B cell (primary cell): ENCODE data around the gene ADAMTS14.

Experiments used
- EZH2 ChIP-seq: IDR thresholded peaks from 2 replicates; pipeline ENCODE4 v1.6.1; 2012; ENCODE audit warnings: borderline replicate concordance, low read depth, mild to moderate bottlenecking, moderate library complexity, low read length; ENCODE audit not compliant: insufficient read depth, poor library complexity, severe bottlenecking
- TF ChIP-seq, protein P1 (sequence below): fragments of 200-600 bp; IDR thresholded peaks from one replicate; pipeline ENCODE4 v1.8.0; 2022; ENCODE audit warnings: antibody characterized with exemption, mild to moderate bottlenecking

DNA sequence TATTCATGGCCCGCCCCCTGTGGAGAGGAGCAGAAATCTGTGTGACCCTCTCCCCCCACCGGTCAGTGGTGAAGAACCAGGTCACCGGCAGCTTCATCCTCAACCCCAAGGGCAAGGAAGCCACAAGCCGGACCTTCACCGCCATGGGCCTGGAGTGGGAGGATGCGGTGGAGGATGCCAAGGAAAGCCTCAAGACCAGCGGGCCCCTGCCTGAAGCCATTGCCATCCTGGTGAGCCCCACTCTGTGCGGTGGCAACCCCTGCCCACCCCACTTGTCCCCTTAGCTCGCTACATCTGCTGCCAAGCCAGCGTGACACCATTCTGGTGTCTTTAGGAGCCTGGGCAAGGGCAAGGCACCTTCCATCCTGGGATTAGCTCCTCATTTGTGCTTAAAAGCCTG, 77.5 kb downstream of the ADAMTS14 start:
- TF ChIP-seq, protein P1, sequence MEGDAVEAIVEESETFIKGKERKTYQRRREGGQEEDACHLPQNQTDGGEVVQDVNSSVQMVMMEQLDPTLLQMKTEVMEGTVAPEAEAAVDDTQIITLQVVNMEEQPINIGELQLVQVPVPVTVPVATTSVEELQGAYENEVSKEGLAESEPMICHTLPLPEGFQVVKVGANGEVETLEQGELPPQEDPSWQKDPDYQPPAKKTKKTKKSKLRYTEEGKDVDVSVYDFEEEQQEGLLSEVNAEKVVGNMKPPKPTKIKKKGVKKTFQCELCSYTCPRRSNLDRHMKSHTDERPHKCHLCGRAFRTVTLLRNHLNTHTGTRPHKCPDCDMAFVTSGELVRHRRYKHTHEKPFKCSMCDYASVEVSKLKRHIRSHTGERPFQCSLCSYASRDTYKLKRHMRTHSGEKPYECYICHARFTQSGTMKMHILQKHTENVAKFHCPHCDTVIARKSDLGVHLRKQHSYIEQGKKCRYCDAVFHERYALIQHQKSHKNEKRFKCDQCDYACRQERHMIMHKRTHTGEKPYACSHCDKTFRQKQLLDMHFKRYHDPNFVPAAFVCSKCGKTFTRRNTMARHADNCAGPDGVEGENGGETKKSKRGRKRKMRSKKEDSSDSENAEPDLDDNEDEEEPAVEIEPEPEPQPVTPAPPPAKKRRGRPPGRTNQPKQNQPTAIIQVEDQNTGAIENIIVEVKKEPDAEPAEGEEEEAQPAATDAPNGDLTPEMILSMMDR: no peak
- TF ChIP-seq EZH2: no peak
